HG02973 (cell line): Measurements from ENCODE around the gene CHMP4B.

Source experiments
- ATAC-seq: cut with Tn5 transposase; IDR thresholded peaks from one replicate; pipeline ENCODE4 v1.9.1; 2021; ENCODE audit warnings: moderate library complexity; ENCODE audit not compliant: unreplicated experiment

The CHMP4B gene

DNA sequence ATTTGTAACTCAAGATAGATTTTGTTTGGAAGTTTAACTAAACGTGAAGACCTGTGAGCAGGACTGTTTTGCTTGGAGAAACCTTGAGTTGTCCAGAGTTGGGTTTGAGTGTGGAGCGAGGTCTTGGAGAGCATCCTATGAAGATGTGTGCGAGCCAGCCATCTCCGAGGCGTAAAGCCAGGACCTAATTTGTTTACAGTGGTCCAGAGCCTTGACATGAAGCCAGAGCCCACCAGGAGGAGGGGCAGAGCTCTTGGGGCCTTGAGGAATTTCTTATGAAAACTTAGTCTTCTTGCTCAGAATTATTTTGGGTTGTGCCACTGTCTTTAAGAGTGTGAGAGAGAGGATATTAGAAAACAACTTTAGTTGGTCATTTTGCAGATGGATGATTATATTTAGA lies 6.3 kb downstream of the CHMP4B start:
- ATAC-seq = no peak

- ATAC-seq = no peak
Observed at GRCh38 chr20:33819456-33819855, 8.3 kb downstream of the CHMP4B start.

GRCh38 chr20:33820362-33820761 lies 9.2 kb downstream of the CHMP4B start:
- ATAC-seq = no peak

DNA sequence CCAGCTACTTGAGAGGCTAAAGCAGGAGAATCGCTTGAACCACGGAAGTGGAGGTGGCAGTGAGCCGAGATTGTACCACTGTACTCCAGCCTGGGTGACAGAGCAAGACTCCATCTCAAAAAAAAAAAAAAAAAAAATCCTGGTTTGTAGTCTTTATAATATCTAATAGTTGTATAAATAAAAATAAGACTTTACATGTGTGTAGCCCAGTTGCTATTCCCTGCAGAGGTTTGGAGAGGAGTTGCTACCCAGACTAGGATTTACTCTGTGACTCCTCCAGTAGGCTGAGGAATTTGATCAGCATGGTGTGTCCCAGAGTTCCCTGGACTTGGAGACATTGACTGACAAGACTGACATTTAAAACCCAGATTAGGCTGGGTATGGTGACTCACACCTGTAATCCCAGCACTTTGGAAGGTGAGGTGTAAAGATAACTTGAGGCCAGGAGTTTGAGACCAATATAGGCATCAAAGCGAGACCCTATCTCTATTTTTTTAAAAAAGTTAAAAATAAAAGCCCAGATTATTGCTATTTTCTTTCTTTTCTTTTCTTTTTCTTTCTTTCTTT lies 10.2 kb downstream of the CHMP4B start:
- no peak for ATAC-seq

GRCh38 chr20:33822423-33822822 lies 11.3 kb downstream of the CHMP4B start:
- ATAC-seq = no peak

GRCh38 chr20:33822991-33823390 lies 11.8 kb downstream of the CHMP4B start:
- no peak for ATAC-seq

GRCh38 chr20:33824852-33825251 lies 13.7 kb downstream of the CHMP4B start:
- no peak for ATAC-seq

GRCh38 chr20:33825340-33826269 lies 14.5 kb downstream of the CHMP4B start:
- ATAC-seq = no peak

- no peak for ATAC-seq
Observed at GRCh38 chr20:33826270-33826897, 15.2 kb downstream of the CHMP4B start.

DNA sequence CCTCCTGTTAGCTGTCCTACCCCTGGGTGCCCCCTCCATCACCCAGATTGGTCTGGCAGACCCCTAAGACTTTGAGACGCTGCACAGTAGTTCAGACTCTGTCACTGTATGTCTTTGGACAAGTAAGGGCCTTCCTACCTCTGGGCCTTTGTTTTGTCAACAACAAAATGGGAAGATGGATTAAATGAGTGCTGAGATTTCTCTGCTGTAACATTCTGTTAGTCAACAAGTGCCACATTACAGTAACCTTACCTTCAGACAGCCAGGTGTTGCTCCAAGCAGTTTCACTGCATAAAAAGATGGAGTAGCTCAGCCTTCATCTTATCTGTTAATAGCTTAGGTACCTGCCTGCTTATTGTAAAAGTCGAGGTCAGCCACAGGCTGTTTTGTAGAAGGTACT lies 16.0 kb downstream of the CHMP4B start:
- no peak for ATAC-seq

DNA sequence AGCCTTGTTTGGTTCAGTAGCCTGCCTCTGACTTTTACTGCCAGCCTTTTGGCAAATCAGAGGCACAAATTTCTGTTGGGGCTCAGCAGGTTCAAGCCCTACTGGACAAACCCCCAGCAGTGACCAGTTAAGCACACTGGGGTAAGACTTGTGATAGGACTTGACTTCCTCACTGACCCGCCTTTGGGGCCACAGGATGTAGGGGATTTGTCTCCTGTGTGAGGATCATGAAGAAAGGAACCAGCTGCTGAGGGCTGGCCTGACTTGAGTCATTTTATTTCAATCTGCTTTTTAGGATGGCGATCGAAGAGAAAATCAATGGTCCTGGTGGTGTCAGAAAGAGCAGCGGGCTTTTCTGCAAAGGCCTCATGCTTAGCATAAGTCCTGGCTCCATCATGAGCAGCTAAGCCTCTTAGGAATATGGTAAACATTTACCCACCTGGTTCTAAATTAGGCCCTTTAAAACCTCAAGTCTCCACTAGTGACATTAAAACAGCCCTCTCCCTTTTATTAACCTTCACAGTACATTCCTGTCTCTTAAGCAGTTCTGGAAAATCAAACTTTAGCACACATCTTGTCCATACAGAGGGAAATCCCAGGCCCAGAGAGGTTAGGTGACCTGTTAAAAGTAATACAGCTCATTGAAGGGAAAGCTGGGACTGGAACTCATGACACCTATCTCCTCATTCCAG lies 16.6 kb downstream of the CHMP4B start:
- ATAC-seq = no peak

DNA sequence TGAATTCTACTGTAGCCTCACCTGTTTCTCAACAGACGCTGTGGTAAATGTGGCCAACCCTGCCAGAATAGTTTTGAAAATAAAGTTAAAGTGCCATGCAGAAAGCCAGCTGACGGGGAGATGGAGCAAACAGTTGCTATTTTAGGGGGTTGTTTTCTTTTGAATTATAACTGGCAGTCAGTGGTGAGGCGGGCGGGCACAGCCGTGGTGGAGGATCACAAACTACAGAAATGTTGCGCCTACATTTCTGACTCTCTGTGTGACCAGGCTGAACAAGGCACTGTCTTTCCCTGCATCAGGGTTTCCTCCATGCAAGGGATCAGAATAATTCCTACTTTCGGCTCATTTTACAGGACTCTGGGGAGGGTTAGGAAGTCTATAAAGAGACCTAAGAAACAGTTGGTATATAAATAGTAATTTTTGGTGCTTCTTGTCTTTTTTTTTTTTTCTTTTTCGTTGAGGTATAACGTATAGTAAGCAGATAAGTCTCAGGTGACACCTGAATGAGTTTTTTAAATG lies 17.2 kb downstream of the CHMP4B start:
- no peak for ATAC-seq

DNA sequence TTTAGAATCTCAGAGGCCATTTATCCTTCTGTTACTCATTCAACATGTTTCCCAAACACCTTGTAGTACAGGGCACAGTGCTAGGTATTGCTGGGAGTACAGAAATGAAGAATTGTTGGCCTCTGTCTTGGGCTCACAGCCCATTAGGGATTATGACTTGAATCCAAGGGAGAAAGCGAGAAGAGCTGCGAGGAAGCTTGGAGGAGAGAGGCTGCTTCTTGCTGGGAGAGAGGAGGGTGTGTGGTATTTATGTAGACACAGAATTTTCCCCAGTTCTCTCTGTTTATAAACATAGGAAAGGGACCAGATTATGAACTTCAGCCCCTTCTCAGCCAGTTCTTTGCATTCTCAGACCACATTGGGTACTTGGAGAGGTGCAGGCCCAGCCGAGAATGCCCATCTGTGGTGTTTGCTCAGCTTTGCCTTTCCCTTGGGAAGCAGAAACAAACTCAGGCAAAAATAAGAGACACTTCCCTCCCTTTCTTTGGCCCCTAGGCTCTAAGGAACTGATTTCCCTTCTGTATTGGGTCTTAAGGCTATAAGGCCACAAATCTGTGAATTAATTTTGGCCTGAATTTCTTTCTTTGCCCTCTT lies 17.9 kb downstream of the CHMP4B start:
- no peak for ATAC-seq

GRCh38 chr20:33829636-33830035 lies 18.5 kb downstream of the CHMP4B start:
- no peak for ATAC-seq

GRCh38 chr20:33830371-33830770 lies 19.2 kb downstream of the CHMP4B start:
- no peak for ATAC-seq

GRCh38 chr20:33832103-33832804 lies 21.1 kb downstream of the CHMP4B start:
- no peak for ATAC-seq

GRCh38 chr20:33833333-33833732 lies 22.2 kb downstream of the CHMP4B start:
- no peak for ATAC-seq

DNA sequence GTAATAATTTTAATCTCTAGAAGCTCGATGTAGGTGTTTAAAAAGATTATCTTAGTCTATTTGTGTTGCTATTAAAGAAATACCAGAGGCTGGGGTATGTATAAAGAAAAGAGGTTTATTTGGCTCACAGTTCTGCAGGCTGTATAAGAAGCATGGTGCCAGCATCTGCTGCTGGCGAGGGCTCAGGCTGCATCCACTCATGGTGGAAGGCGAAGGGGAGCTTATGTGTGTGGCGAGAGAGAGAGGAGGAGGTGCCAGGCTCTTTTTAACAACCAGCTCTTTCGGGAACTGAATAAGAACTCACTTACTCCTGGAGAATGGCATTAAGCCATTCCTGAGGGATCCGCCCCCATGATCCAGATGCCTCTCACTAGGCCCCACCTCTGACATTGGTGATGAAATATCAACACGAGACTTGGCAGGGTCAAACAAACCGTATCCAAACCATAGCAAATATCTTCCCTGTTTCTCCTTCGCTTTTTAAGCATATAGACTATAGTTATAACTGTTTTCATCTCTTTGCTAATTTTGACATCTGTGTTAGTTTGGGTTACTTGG lies 24.5 kb downstream of the CHMP4B start:
- ATAC-seq = no peak

DNA sequence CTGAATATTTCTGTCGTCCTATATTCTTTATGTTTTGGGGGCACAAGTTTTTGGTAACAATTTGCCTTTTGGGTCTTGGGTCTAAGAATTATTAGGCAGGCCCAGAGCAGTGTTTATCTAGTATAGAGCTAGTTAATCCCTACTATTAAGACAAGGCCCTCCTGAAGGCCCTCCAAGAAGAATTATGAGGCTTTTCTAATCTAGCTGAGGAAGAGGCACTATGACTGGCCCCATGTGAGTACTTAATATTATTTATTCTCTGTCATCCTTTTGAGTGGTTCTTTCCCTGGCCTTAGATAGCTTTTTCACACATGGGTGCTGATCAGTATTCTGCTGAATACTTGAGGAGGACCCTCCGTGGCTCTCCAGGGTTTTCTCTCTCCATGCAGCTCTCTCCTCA lies 25.1 kb downstream of the CHMP4B start:
- no peak for ATAC-seq
